Activated B cell treated with CpG ODN at 0.5 μM for 24 hours (primary cell): Measurements from ENCODE around the gene HLTF. TPM values are rescaled to one million over a fixed set of nuclear protein-coding genes. Genes with fewer than 3 reads are reported as not detected.

Experiments
- ATAC-seq: fragments of 200-7000 bp; cut with Tn5 transposase; one replicate; pipeline ENCODE4 v1.10.0; 2021; ENCODE audit warnings: low read depth, mild to moderate bottlenecking, moderate library complexity
- CTCF ChIA-PET: fragments of 350-600 bp; sonication (Branson Sonifier 250); formaldehyde crosslinking; loops from one replicate; lab custom pipeline; 2021; ENCODE audit warnings: antibody characterized with exemption; lab: Charles Lee
- POLR2A ChIA-PET: fragments of 350-600 bp; sonication (Branson Sonifier 250); formaldehyde crosslinking; loops from one replicate; lab custom pipeline; 2021; ENCODE audit warnings: antibody characterized with exemption; lab: Charles Lee
- DNase-seq: peaks from one replicate; pipeline ENCODE4 v3.0.0; 2022
- H3K27ac Mint-ChIP-seq: one replicate; pipeline ENCODE4 v1.8.0; 2020; ENCODE audit warnings: mixed read lengths
- H3K27me3 Mint-ChIP-seq: one replicate; pipeline ENCODE4 v1.8.0; 2021; ENCODE audit warnings: mixed read lengths
- H3K36me3 Mint-ChIP-seq: one replicate; pipeline ENCODE4 v1.8.0; 2021; ENCODE audit warnings: low read depth, mixed read lengths
- H3K4me1 Mint-ChIP-seq: one replicate; pipeline ENCODE4 v1.8.0; 2021; ENCODE audit warnings: mixed read lengths
- H3K4me3 Mint-ChIP-seq: one replicate; pipeline ENCODE4 v1.8.0; 2020; ENCODE audit warnings: mild to moderate bottlenecking, mixed read lengths
- H3K9me3 Mint-ChIP-seq: one replicate; pipeline ENCODE4 v1.8.0; 2020; ENCODE audit warnings: mixed read lengths
- intact Hi-C: fragments of 100-400 bp; cut with micrococcal nuclease; formaldehyde crosslinking; loops from one replicate; pipeline ENCODE4 v1.15.1; 2024
- total RNA-seq: library from RNA; stranded (reverse); gene quantifications from 2 replicates; pipeline ENCODE4 v1.2.3, GENCODE V29; 2022
- TF ChIP-seq, protein P1 (sequence below): fragments of 200-600 bp; IDR thresholded peaks from one replicate; pipeline ENCODE4 v1.8.0; 2022; ENCODE audit warnings: antibody characterized with exemption, mild to moderate bottlenecking

HLTF gene
- total RNA-seq, 1 donor from 2014 or later = 16.4 TPM

DNA sequence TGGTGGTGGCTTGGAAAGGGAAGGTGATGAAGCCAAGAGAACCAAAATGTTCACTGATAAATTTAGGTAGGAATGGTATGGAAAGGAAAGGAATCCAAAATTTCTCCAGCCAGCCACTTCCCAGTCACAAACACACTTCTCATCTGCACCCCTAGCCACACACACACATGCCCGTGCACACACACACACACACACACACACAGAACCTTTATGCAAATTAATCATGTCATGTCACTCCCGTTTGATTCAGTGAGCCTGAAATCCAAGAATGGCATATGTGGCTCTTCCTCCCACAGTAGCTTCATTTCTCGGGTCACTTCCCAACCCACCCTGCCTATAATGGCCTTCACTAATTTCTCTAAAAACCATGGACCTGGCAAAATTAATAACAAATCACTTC lies 3.1 kb upstream of the HLTF start:
- TF ChIP-seq, protein P1, sequence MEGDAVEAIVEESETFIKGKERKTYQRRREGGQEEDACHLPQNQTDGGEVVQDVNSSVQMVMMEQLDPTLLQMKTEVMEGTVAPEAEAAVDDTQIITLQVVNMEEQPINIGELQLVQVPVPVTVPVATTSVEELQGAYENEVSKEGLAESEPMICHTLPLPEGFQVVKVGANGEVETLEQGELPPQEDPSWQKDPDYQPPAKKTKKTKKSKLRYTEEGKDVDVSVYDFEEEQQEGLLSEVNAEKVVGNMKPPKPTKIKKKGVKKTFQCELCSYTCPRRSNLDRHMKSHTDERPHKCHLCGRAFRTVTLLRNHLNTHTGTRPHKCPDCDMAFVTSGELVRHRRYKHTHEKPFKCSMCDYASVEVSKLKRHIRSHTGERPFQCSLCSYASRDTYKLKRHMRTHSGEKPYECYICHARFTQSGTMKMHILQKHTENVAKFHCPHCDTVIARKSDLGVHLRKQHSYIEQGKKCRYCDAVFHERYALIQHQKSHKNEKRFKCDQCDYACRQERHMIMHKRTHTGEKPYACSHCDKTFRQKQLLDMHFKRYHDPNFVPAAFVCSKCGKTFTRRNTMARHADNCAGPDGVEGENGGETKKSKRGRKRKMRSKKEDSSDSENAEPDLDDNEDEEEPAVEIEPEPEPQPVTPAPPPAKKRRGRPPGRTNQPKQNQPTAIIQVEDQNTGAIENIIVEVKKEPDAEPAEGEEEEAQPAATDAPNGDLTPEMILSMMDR = no peak
- Mint-ChIP-seq H3K27me3 (no peaks in the 10 kb centered on the region), H3K36me3 (peaks cover 6% of the 10 kb centered on the region), H3K4me3 (no peak overlapping the region), H3K27ac (no peak overlapping the region), H3K4me1 (peaks cover 29% of the 10 kb centered on the region), H3K9me3 (no peaks in the 10 kb centered on the region)
- POLR2A ChIA-PET = interaction anchor here (0.7 kb wide), 1 partner anchor 128 kb away, joined by 4 read pairs; no protein-coding TSS in a partner anchor
- ATAC-seq = no peak
- intact Hi-C loops = loop anchor here (5.0 kb wide), 2 partner anchors 58 to 723 kb away; partner anchors contain the start of gene RNF13
- no peak for DNase-seq
- CTCF ChIA-PET = no interaction called here

DNA sequence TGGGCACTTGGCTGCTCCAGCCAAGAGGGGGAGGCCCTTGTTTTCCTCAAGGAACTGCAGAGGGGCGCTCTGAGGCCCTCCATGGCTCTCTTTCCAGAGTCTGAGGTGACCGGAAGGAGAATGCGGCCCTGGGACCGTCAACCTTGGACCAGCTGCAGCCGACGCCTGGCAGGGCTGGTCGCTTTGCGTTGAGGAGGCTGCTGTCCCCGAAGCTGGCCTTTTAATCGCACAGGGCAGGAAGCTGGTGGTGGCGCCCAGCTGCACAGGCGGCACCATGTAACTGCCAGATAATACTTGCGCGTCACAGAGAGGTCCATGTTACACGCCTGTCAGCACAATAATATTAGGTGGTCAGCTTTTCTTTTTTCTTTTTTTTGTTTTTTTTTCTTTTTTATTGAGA lies 875 bp upstream of the HLTF start:
- peak overlapping the region; percentile 99 for H3K4me3 Mint-ChIP-seq
- POLR2A ChIA-PET = interaction anchor here (0.8 kb wide), 1 partner anchor 8 kb away, joined by 5 read pairs; no protein-coding TSS in a partner anchor

DNA sequence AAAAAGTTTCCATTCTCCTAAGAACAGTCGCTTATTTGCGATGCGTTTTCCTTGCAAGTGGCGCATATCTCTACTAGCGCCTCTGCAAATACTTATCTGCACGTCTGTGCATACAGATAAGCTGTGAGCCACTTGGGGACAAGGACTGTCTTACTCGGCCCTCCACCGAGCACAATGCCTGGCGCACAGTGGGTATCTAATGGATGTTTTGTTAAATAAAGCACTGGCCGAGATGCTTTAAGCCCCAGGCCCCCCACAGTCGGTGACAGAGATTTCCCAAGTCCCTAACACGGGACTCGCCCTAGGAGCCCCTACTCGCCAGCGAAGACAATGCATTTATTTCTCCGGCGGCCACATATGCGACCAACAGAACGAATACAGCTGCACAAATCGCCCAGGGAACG lies 503 bp downstream of the HLTF start:
- ChIA-PET CTCF (interaction anchor here (1.4 kb wide), 1 partner anchor 35 kb away, joined by 4 read pairs; no protein-coding TSS in a partner anchor), POLR2A (interaction anchor here (1.3 kb wide), 1 partner anchor 44 kb away, joined by 5 read pairs; the partner anchor contains the start of gene HPS3)

More for the DNA sequence above, 875 bp upstream of the HLTF start:
- Mint-ChIP-seq H3K27me3 (no peaks in the 10 kb centered on the region), H3K36me3 (peaks cover 12% of the 10 kb centered on the region), H3K4me1 (peaks cover 32% of the 10 kb centered on the region), H3K9me3 (no peaks in the 10 kb centered on the region), H3K27ac (peak overlapping the region; percentile 56)
- TF ChIP-seq, protein P1 = no peak
- intact Hi-C loops = loop anchor here (5.0 kb wide), 2 partner anchors 60 to 725 kb away; partner anchors contain the start of gene RNF13
- no peak for DNase-seq
- ATAC-seq = no peak
- CTCF ChIA-PET = interaction anchor here (1.4 kb wide), 1 partner anchor 33 kb away, joined by 4 read pairs; no protein-coding TSS in a partner anchor

GRCh38 chr3:149081772-149082171 lies 4.6 kb downstream of the HLTF start:
- ChIA-PET POLR2A (no interaction called here), CTCF (no interaction called here)
- Mint-ChIP-seq H3K9me3 (no peaks in the 10 kb centered on the region), H3K27me3 (no peaks in the 10 kb centered on the region), H3K4me3 (no peak overlapping the region), H3K36me3 (peaks cover 23% of the 10 kb centered on the region), H3K4me1 (peaks cover 15% of the 10 kb centered on the region), H3K27ac (no peak overlapping the region)
- TF ChIP-seq, protein P1 = no peak
- DNase-seq = no peak
- intact Hi-C loops = no loop called here
- ATAC-seq = no peak

More for the DNA sequence above, 503 bp downstream of the HLTF start:
- Mint-ChIP-seq H3K4me1 (peaks cover 32% of the 10 kb centered on the region), H3K36me3 (peaks cover 14% of the 10 kb centered on the region), H3K9me3 (no peaks in the 10 kb centered on the region), H3K27me3 (no peaks in the 10 kb centered on the region), H3K27ac (peak overlapping the region; percentile 87), H3K4me3 (peak overlapping the region; percentile 99)
- TF ChIP-seq, protein P1 = no peak
- intact Hi-C loops = loop anchor here (1.0 to 5.0 kb wide), 5 partner anchors 9 to 726 kb away; partner anchors contain the start of genes GYG1, HPS3 and RNF13
- peak; percentile 7 for ATAC-seq
- no peak for DNase-seq

- POLR2A ChIA-PET = no interaction called here
Observed at GRCh38 chr3:149080699-149081091, 5.6 kb downstream of the HLTF start.

More at GRCh38 chr3:149080699-149081091, 5.6 kb downstream of the HLTF start:
- DNase-seq (no peak), ATAC-seq (no peak)
- Mint-ChIP-seq H3K4me3 (no peak overlapping the region), H3K9me3 (no peaks in the 10 kb centered on the region), H3K4me1 (peaks cover 8% of the 10 kb centered on the region), H3K36me3 (peaks cover 18% of the 10 kb centered on the region), H3K27ac (no peak overlapping the region), H3K27me3 (no peaks in the 10 kb centered on the region)
- TF ChIP-seq, protein P1 = no peak
- CTCF ChIA-PET = no interaction called here
- intact Hi-C loops = no loop called here
